ENCODE results near the gene ELF2. TPM values are rescaled to one million over a fixed set of nuclear protein-coding genes. Genes with fewer than 3 reads are reported as not detected.
A peak's percentile ranks its signal among the peaks of the same experiment; 100 is the strongest.

ELF2 gene
- total and polyA plus RNA-seq, 2 donors (not counting 1 experiment from before 2014, with no cell fraction given), result 25.1 to 97.5 TPM

- no peaks in the 10 kb centered on the region for H3K9me3 ChIP-seq (ENCODE audit: control extremely low read depth in 1 of 3, control insufficient read depth in 2 of 3, insufficient read depth in 1 of 3, low read length in 2 of 3)
- Mint-ChIP-seq H3K27ac (peak overlapping the region; percentile 98), H3K4me3 (peak overlapping the region; percentile 92), H3K4me1 (peaks cover 28% of the 10 kb centered on the region), H3K9me3 (ENCODE audit: insufficient read depth) (no peaks in the 10 kb centered on the region), H3K27me3 (no peaks in the 10 kb centered on the region)
- ChIA-PET POLR2A (interaction anchor here (0.6 to 1.4 kb wide), 5 partner anchors 22 to 545 kb away, joined by 3 to 4 read pairs (median 4); no protein-coding TSS in a partner anchor), CTCF (interaction anchor here (1.3 to 6.7 kb wide), 2 partner anchors 14 to 62 kb away, joined by 6 to 77 read pairs; no protein-coding TSS in a partner anchor)
- peak overlapping the region; percentile 79 for H3K4me2 ChIP-seq (replicated peaks; ENCODE audit: low read depth, low read length, poor library complexity, severe bottlenecking)
- TF ChIP-seq EZH2 (IDR thresholded peaks at IDR 0.05; ENCODE audit: borderline replicate concordance, insufficient read depth, low read depth, low read length, poor library complexity, severe bottlenecking) (no peak), CTCF (IDR thresholded peaks at IDR 0.05) (no peak)
- H3K9ac ChIP-seq (ENCODE audit: low read length), result peak overlapping the region; percentile 87
- peak; percentile 21 for ATAC-seq (ENCODE audit: low read depth)
- H3K4me1 ChIP-seq (ENCODE audit: control insufficient read depth in 2 of 2, insufficient read depth in 2 of 2, low read length in 2 of 2), result peaks cover 14 to 18% of the 10 kb centered on the region in 2 donors
- intact Hi-C loops (cut with micrococcal nuclease), result loop anchor here (1.0 to 5.0 kb wide), 8 partner anchors 14 to 1506 kb away; partner anchors contain the start of genes ELMOD2, NAA15 and SETD7
- peak overlapping the region; percentile 56 to 86 (median 78) for H3K4me3 ChIP-seq (ENCODE audit: control extremely low read depth in 1 of 5, extremely low read depth in 1 of 5, insufficient read depth in 1 of 5, low read depth in 2 of 5, low read length in 4 of 5)
- H2AFZ ChIP-seq (ENCODE audit: insufficient read depth, low read depth, low read length, poor library complexity, severe bottlenecking), result peak overlapping the region; percentile 75
- peak overlapping the region; percentile 88 to 98 for H3K27ac ChIP-seq (ENCODE audit: low read length in 2 of 2)
- under 1% methylated on average over 55 of the region's 55 CpGs for WGBS (ENCODE audit: insufficient coverage)
- H3K79me2 ChIP-seq (ENCODE audit: control insufficient read depth, insufficient read depth, low read length), result peaks cover 26% of the 10 kb centered on the region
- no peaks in the 10 kb centered on the region for H4K20me1 ChIP-seq (ENCODE audit: control insufficient read depth, insufficient read depth, low read length, poor library complexity, severe bottlenecking)
- DNase-seq, result no peak
- H3K36me3 ChIP-seq (replicated peaks in 1 of 2; ENCODE audit: control extremely low read depth in 1 of 2, control insufficient read depth in 1 of 2, extremely low read depth in 1 of 2, insufficient read depth in 2 of 2, low read length in 1 of 2), result peaks cover 0 to 2% of the 10 kb centered on the region in 2 experiments
- no peaks in the 10 kb centered on the region for H3K27me3 ChIP-seq (replicated peaks in 1 of 4; ENCODE audit: control extremely low read depth in 1 of 4, control insufficient read depth in 3 of 4, insufficient read depth in 4 of 4, low read length in 3 of 4)
Observed at GRCh38 chr4:139015948-139016471, 161.0 kb downstream of the ELF2 start.
